ENCODE data around the gene SF3A1.
"Not testable (repeated sequence)": the region's sequence is repeated elsewhere in the genome, so short reads cannot be mapped to it uniquely, and the experiment has no call there.

The SF3A1 gene

GRCh38 chr22:30356449-30357235 lies at the start of gene SF3A1, which contains the start of gene CCDC157:
Gene SF3A1, minus strand, starts transcription at chr22:30356894. Its CDS starts 102 bp downstream, at chr22:30356792.
Gene CCDC157, plus strand, starts transcription at chr22:30357007. Its CDS starts 8,994 bp downstream, at chr22:30366001.
- peak; percentile 77 for DNase-seq

- DNase-seq, result no peak
Observed at GRCh38 chr22:30406400-30406799, 49.7 kb upstream of the SF3A1 start.

GRCh38 chr22:30405731-30406130 lies 49.0 kb upstream of the SF3A1 start:
- no peak for DNase-seq

- DNase-seq, result no peak
Observed at GRCh38 chr22:30404307-30404706, 47.6 kb upstream of the SF3A1 start.

- not testable (repeated sequence) for DNase-seq
Observed at GRCh38 chr22:30402766-30403104, 46.0 kb upstream of the SF3A1 start.

- DNase-seq, result no peak
Observed at GRCh38 chr22:30402028-30402765, 45.5 kb upstream of the SF3A1 start.

GRCh38 chr22:30401024-30401423 lies 44.3 kb upstream of the SF3A1 start:
- not testable (repeated sequence) for DNase-seq

GRCh38 chr22:30400159-30400558 lies 43.5 kb upstream of the SF3A1 start:
- no peak for DNase-seq

GRCh38 chr22:30399718-30400117 lies 43.0 kb upstream of the SF3A1 start:
- DNase-seq, result no peak

- DNase-seq, result no peak
Observed at GRCh38 chr22:30398685-30399680, 42.3 kb upstream of the SF3A1 start.

- DNase-seq, result no peak
Observed at GRCh38 chr22:30397656-30398635, 41.3 kb upstream of the SF3A1 start.

GRCh38 chr22:30396871-30397655 lies 40.4 kb upstream of the SF3A1 start, which contains the start of gene SEC14L2:
Gene SEC14L2, plus strand, starts transcription at chr22:30397018. Its CDS starts 99 bp downstream, at chr22:30397117.
- DNase-seq, result peak; percentile 38

- no peak for DNase-seq
Observed at GRCh38 chr22:30393885-30394284, 37.2 kb upstream of the SF3A1 start.

- no peak for DNase-seq
Observed at GRCh38 chr22:30393322-30393680, 36.6 kb upstream of the SF3A1 start.

GRCh38 chr22:30392661-30393321 lies 36.1 kb upstream of the SF3A1 start:
- DNase-seq, result no peak

- peak; percentile 67 for DNase-seq
Observed at GRCh38 chr22:30390974-30391691, 34.4 kb upstream of the SF3A1 start.

- DNase-seq, result peak; percentile 69
Observed at GRCh38 chr22:30386960-30387827, 30.5 kb upstream of the SF3A1 start, which contains the start of gene RNF215. Gene RNF215, minus strand, starts transcription at chr22:30387411. Its CDS starts 98 bp downstream, at chr22:30387313.

GRCh38 chr22:30386608-30386959 lies 29.9 kb upstream of the SF3A1 start:
- DNase-seq, result no peak

Measured in activated CD4-positive, alpha-beta T cell treated with anti-CD3 and anti-CD28 coated beads for 1 hour (primary cell).